C4-2B (cell line): ENCODE results near the gene ADD3.

Source experiments
- CTCF ChIP-seq: fragments of 450-650 bp; conservative IDR thresholded peaks from 2 replicates; pipeline ENCODE4 v1.5.1; 2017; ENCODE audit warnings: mild to moderate bottlenecking
- ZFX ChIP-seq: fragments of 450-650 bp; IDR thresholded peaks from 2 replicates; pipeline ENCODE4 v1.6.1; 2017

- no peak for TF ChIP-seq CTCF
- TF ChIP-seq ZFX: no peak
Measured at GRCh38 chr10:110172155-110172554, 164.4 kb downstream of the ADD3 start.
